SU-DHL-6 (cell line): ENCODE measurements around the gene DHX29.

Experiments used
- CTCF ChIP-seq: fragments of 200-600 bp; sonication (generic); IDR thresholded peaks from one replicate; pipeline ENCODE4 v1.5.1; 2017; ENCODE audit warnings: antibody characterized with exemption, mild to moderate bottlenecking, low read length, moderate library complexity; ENCODE audit not compliant: insufficient read depth, poor library complexity, severe bottlenecking
- EZH2phosphoT487 ChIP-seq: fragments of 200-600 bp; sonication (generic), shearing (Covaris generic); conservative IDR thresholded peaks from 2 replicates; pipeline ENCODE4 v1.6.1; 2018; ENCODE audit warnings: mild to moderate bottlenecking, antibody characterized with exemption, low read length, moderate library complexity, mixed read lengths

DNA sequence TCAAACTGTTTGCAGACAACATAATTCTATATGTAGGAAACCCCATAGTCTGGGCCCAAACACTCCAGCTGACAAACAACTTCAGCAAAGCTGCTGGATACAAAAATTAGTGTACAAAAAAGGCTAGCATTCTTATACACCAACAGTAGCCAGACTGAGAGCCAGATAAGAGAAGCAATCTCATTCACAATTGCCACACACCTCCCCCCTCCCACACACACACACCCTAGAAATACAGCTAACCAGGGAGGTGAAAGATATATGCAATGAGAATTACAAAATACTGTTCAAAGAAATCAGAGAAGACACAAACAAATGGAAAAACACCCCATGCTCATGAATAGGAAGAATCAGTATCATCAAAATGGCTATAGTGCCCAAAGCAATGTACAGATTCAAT lies 9.3 kb upstream of the DHX29 start:
- no peak for TF ChIP-seq CTCF
- TF ChIP-seq EZH2phosphoT487, result no peak
